GM12878 (cell line): ENCODE data around the gene MSI2. TPM values are rescaled to one million over a fixed set of nuclear protein-coding genes. Genes with fewer than 3 reads are reported as not detected.
"Not testable (repeated sequence)": the region's sequence is repeated elsewhere in the genome, so short reads cannot be mapped to it uniquely, and the experiment has no call there.

Experiments
- ATAC-seq: fragments of 200-7000 bp; cut with Tn5 transposase; 3 replicates; pipeline ENCODE4 v1.9.1; 2020; ENCODE audit warnings: mild to moderate bottlenecking, moderate library complexity
- BruUV-seq: library from RNA; stranded (reverse); fragments of 400-500 nt; replicated peaks from 2 replicates; lab custom pipeline; 2021; lab: Mats Ljungman, UMichigan
- CTCF ChIA-PET: fragments of 300-600 bp; sonication (Branson Sonifier 250); formaldehyde crosslinking; extraction: SDS; loops from one replicate; lab custom pipeline; 2021; ENCODE audit warnings: inconsistent platforms; lab: Yijun Ruan, JAX
- POLR2A ChIA-PET: fragments of 350-600 bp; formaldehyde crosslinking; extraction: SDS; loops from one replicate; lab custom pipeline; 2021; ENCODE audit warnings: inconsistent platforms; lab: Charles Lee
- RAD21 ChIA-PET: fragments of 300-600 bp; sonication (Branson Sonifier 250); formaldehyde crosslinking; loops from one replicate; lab custom pipeline; 2023; ENCODE audit warnings: antibody characterized with exemption; ENCODE audit not compliant: unreplicated experiment; lab: Charles Lee
- SMC1A ChIA-PET: fragments of 300-600 bp; sonication (Branson Sonifier 250); formaldehyde crosslinking; loops from one replicate; lab custom pipeline; 2023; ENCODE audit not compliant: unreplicated experiment, uncharacterized antibody; lab: Charles Lee
- DNase-seq: peaks from one replicate; pipeline ENCODE4 v3.0.0-alpha.2; 2011; ENCODE audit warnings: low read depth, low spot score
- FAIRE-seq: peaks from 3 replicates; lab custom pipeline; 2011; peaks lifted over from hg19 to GRCh38; lab: Jason Lieb, UNC
- H2AFZ ChIP-seq: 2 replicates; pipeline ENCODE4 v1.6.0; 2011; ENCODE audit warnings: low read depth, low read length, control low read depth; ENCODE audit not compliant: control insufficient read depth
- H3K27ac ChIP-seq: 2 replicates; pipeline ENCODE4 v1.5.1; 2011; ENCODE audit warnings: control low read depth; ENCODE audit not compliant: control insufficient read depth, insufficient read depth
- H3K27me3 ChIP-seq, 2 experiments: replicated peaks in 1 of 2; 2 replicates each; pipeline versions ENCODE4 v1.6.0 to v1.6.1; 2011; ENCODE audit warnings: low read length in 1 of 2; ENCODE audit not compliant: control insufficient read depth in 2 of 2, insufficient read depth in 2 of 2
- H3K36me3 ChIP-seq, 2 experiments: 2 replicates each; pipeline ENCODE4 v1.5.1; 2011; ENCODE audit warnings: low read length in 1 of 2; ENCODE audit not compliant: control insufficient read depth in 2 of 2, insufficient read depth in 2 of 2
- H3K4me1 ChIP-seq: 2 replicates; pipeline ENCODE4 v1.6.1; 2011; ENCODE audit warnings: mild to moderate bottlenecking, low read length, moderate library complexity, mixed read lengths; ENCODE audit not compliant: control insufficient read depth, insufficient read depth
- H3K4me2 ChIP-seq: 2 replicates; pipeline ENCODE4 v1.6.0; 2011; ENCODE audit warnings: control low read depth; ENCODE audit not compliant: control insufficient read depth, insufficient read depth
- H3K4me3 ChIP-seq: fragments of 200-600 bp; sonication (generic); 2 replicates; pipeline ENCODE4 v1.5.1; 2016
- H3K79me2 ChIP-seq: 2 replicates; pipeline ENCODE4 v1.6.0; 2011; ENCODE audit warnings: low read length; ENCODE audit not compliant: control insufficient read depth, insufficient read depth
- H3K9ac ChIP-seq: 2 replicates; pipeline ENCODE4 v1.8.0; 2011; ENCODE audit warnings: low read length, control low read depth, mixed read lengths; ENCODE audit not compliant: control insufficient read depth, insufficient read depth
- H3K9me3 ChIP-seq: replicated peaks from 3 replicates; pipeline ENCODE4 v1.5.1; 2011; ENCODE audit warnings: mild to moderate bottlenecking, low read length; ENCODE audit not compliant: control insufficient read depth, insufficient read depth
- H4K20me1 ChIP-seq: 2 replicates; pipeline ENCODE4 v1.6.0; 2011; ENCODE audit not compliant: control insufficient read depth, insufficient read depth
- EP300 ChIP-seq, 2 experiments: fragments of 150-350 bp in 1 of 2; IDR thresholded peaks; 2 replicates each; pipeline ENCODE4 v1.6.1; 2011 to 2012; ENCODE audit warnings: low read depth in 2 of 2, low read length in 2 of 2, borderline replicate concordance in 1 of 2, improper control_type of control experiment in 1 of 2, inconsistent platforms in 1 of 2; ENCODE audit not compliant: control insufficient read depth in 1 of 2
- KLF5 ChIP-seq: fragments of 450-650 bp; IDR thresholded peaks from 2 replicates; pipeline ENCODE4 v1.6.1; 2014; ENCODE audit warnings: mild to moderate bottlenecking; ENCODE audit not compliant: partially characterized antibody
- SIN3A ChIP-seq: IDR thresholded peaks from 2 replicates; pipeline ENCODE4 v1.6.1; 2012; ENCODE audit warnings: low read depth, low read length, improper control_type of control experiment
- WGBS: methylation state at CpG from one replicate; pipeline ENCODE4 v1.1.6; 2016; ENCODE audit warnings: low lambda C conversion rate; ENCODE audit not compliant: insufficient replicate concordance, insufficient coverage; ENCODE audit errors: missing lambda C conversion rate; 5-methylcytosine and 5-hydroxymethylcytosine counted together
- in situ Hi-C: fragments of 300-500 bp; cut with MboI; formaldehyde crosslinking; loops from 9 replicates; pipeline ENCODE4 v1.14.3; 2018; ENCODE audit warnings: mixed read lengths
- intact Hi-C: fragments of 100-400 bp; cut with micrococcal nuclease; formaldehyde crosslinking; loops from one replicate; pipeline ENCODE4 v1.14.2; 2022; ENCODE audit not compliant: unreplicated experiment
- polyA plus RNA-seq, 11 experiments: library from polyadenylated mRNA; depleted of rRNA in 4 of 11; unstranded in 6 of 11; stranded (reverse) in 5 of 11; fragments of >200 nt; fragmentation: Nextera tagmentation in 4 of 11; fragmentation: Illumina TruSeq in 1 of 11; extraction: Ambion mirVana in 4 of 11; extraction: Trizol in 1 of 11; gene quantifications; 1 replicate in 1 of 11; 2 replicates in 10 of 11; pipeline versions ENCODE4 v1.2.1 to v1.2.3, GENCODE V29; 2011 to 2016; ENCODE audit warnings: inconsistent platforms in 2 of 11, missing spikeins in 2 of 11, low read depth in 1 of 11
- total RNA-seq, 4 experiments: library from RNA; depleted of rRNA in 3 of 4; stranded (reverse); fragments of >200 nt in 3 of 4; fragmentation: Illumina TruSeq in 1 of 4; extraction: Trizol in 1 of 4; gene quantifications; 2 replicates each; pipeline versions ENCODE4 v1.2.1 to v1.2.3, GENCODE V29; 2013 to 2021
- TF ChIP-seq, protein P1 (sequence below): IDR thresholded peaks from 2 replicates; pipeline ENCODE4 v1.6.1; 2011; ENCODE audit warnings: mild to moderate bottlenecking, low read depth, low read length, moderate library complexity; ENCODE audit not compliant: insufficient replicate concordance
- TF ChIP-seq, protein P2 (sequence below): fragments of 450-650 bp; IDR thresholded peaks from 2 replicates; pipeline ENCODE4 v1.6.1; 2016; ENCODE audit warnings: mild to moderate bottlenecking
- TF ChIP-seq, protein P3 (sequence below): fragments of 450-650 bp; IDR thresholded peaks from 2 replicates; pipeline ENCODE4 v1.6.1; 2017; ENCODE audit warnings: antibody characterized with exemption, mild to moderate bottlenecking, moderate library complexity

The MSI2 gene
- total and polyA plus RNA-seq, 10 of the 15 experiments (the other 5 are each of a cell fraction or from before 2014, with no cell fraction given): 6.1 to 76.1 (median 42.0) TPM

GRCh38 chr17:57499221-57499620 lies 242.9 kb downstream of the MSI2 start:
- H3K9ac ChIP-seq, intact Hi-C loops, H3K79me2 ChIP-seq, H4K20me1 ChIP-seq, RAD21 ChIA-PET, H3K4me3 ChIP-seq, H2AFZ ChIP-seq, in situ Hi-C loops, FAIRE-seq, H3K27ac ChIP-seq, H3K9me3 ChIP-seq, H3K36me3 ChIP-seq, H3K4me2 ChIP-seq, H3K27me3 ChIP-seq, BruUV-seq, POLR2A ChIA-PET, ATAC-seq, DNase-seq, H3K4me1 ChIP-seq: not testable (repeated sequence)
- CTCF ChIA-PET: interaction anchor here (1.6 to 1.7 kb wide), 2 partner anchors 10 to 12 kb away, joined by 3 to 6 read pairs; no protein-coding TSS in a partner anchor
- SMC1A ChIA-PET: interaction anchor here (0.6 to 1.0 kb wide), 2 partner anchors 30 to 353 kb away, joined by 3 read pairs; no protein-coding TSS in a partner anchor
- 97% methylated on average over 1 of the region's 3 CpGs for WGBS

DNA sequence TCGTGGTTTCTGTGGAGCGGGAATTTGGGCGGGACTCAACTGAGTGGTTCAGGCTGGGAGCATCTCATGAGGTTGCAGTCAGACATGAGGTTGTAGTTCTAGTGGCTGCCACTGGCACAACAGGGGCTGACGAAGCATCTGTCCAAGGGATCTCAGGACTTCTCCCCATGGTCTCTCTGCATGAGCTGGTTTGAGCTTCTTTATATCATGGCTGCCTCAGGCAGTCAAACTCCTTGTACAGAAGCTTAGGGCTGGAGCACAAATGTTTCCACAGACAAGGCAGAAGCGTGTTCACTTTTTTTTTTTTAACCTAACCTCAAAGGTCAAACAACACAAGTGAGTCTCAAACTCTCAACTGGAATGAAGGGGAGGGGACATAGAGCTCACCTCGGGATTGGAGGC lies 243.3 kb downstream of the MSI2 start:
- no peak overlapping the region for H3K4me3 ChIP-seq
- intact Hi-C loops: no loop called here
- no peaks in the 10 kb centered on the region; a peak in 1 of 4 replicates for H3K36me3 ChIP-seq
- no peak overlapping the region for H3K9ac ChIP-seq
- ChIA-PET CTCF (interaction anchor here (1.6 to 1.7 kb wide), 2 partner anchors 9 to 13 kb away, joined by 3 to 6 read pairs; no protein-coding TSS in a partner anchor), POLR2A (no interaction called here), SMC1A (interaction anchor here (0.6 to 1.0 kb wide), 2 partner anchors 31 to 353 kb away, joined by 3 read pairs; no protein-coding TSS in a partner anchor), RAD21 (interaction anchor here (1.1 kb wide), 1 partner anchor 60 kb away, joined by 6 read pairs; no protein-coding TSS in a partner anchor)
- H3K4me2 ChIP-seq: no peak overlapping the region
- FAIRE-seq (no peak), DNase-seq (no peak), ATAC-seq (no peak)
- peaks cover 7% of the 10 kb centered on the region for H3K4me1 ChIP-seq
- H2AFZ ChIP-seq: no peak overlapping the region
- H3K27ac ChIP-seq: no peak overlapping the region
- no TSS peak for BruUV-seq
- H3K79me2 ChIP-seq: peaks cover 5% of the 10 kb centered on the region
- no peaks in the 10 kb centered on the region for H3K9me3 ChIP-seq
- in situ Hi-C loops: no loop called here
- H3K27me3 ChIP-seq: no peaks in the 10 kb centered on the region
- no peaks in the 10 kb centered on the region for H4K20me1 ChIP-seq
- 87% methylated on average over 6 of the region's 6 CpGs for WGBS
- TF ChIP-seq, protein P1, sequence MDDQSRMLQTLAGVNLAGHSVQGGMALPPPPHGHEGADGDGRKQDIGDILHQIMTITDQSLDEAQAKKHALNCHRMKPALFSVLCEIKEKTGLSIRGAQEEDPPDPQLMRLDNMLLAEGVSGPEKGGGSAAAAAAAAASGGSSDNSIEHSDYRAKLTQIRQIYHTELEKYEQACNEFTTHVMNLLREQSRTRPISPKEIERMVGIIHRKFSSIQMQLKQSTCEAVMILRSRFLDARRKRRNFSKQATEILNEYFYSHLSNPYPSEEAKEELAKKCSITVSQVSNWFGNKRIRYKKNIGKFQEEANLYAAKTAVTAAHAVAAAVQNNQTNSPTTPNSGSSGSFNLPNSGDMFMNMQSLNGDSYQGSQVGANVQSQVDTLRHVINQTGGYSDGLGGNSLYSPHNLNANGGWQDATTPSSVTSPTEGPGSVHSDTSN: no peak
- TF ChIP-seq, protein P2, sequence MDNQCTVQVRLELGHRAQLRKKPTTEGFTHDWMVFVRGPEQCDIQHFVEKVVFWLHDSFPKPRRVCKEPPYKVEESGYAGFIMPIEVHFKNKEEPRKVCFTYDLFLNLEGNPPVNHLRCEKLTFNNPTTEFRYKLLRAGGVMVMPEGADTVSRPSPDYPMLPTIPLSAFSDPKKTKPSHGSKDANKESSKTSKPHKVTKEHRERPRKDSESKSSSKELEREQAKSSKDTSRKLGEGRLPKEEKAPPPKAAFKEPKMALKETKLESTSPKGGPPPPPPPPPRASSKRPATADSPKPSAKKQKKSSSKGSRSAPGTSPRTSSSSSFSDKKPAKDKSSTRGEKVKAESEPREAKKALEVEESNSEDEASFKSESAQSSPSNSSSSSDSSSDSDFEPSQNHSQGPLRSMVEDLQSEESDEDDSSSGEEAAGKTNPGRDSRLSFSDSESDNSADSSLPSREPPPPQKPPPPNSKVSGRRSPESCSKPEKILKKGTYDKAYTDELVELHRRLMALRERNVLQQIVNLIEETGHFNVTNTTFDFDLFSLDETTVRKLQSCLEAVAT: no peak
- TF ChIP-seq, protein P3, sequence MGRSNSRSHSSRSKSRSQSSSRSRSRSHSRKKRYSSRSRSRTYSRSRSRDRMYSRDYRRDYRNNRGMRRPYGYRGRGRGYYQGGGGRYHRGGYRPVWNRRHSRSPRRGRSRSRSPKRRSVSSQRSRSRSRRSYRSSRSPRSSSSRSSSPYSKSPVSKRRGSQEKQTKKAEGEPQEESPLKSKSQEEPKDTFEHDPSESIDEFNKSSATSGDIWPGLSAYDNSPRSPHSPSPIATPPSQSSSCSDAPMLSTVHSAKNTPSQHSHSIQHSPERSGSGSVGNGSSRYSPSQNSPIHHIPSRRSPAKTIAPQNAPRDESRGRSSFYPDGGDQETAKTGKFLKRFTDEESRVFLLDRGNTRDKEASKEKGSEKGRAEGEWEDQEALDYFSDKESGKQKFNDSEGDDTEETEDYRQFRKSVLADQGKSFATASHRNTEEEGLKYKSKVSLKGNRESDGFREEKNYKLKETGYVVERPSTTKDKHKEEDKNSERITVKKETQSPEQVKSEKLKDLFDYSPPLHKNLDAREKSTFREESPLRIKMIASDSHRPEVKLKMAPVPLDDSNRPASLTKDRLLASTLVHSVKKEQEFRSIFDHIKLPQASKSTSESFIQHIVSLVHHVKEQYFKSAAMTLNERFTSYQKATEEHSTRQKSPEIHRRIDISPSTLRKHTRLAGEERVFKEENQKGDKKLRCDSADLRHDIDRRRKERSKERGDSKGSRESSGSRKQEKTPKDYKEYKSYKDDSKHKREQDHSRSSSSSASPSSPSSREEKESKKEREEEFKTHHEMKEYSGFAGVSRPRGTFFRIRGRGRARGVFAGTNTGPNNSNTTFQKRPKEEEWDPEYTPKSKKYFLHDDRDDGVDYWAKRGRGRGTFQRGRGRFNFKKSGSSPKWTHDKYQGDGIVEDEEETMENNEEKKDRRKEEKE: no peak
- TF ChIP-seq KLF5 (no peak), EP300 (IDR thresholded peaks at IDR 0.05; ENCODE audit: borderline replicate concordance in 1 of 2, control insufficient read depth in 1 of 2, low read depth in 2 of 2, low read length in 2 of 2) (no peak), SIN3A (no peak)
